ENCODE results near the gene MAMDC4.

Gene MAMDC4

DNA sequence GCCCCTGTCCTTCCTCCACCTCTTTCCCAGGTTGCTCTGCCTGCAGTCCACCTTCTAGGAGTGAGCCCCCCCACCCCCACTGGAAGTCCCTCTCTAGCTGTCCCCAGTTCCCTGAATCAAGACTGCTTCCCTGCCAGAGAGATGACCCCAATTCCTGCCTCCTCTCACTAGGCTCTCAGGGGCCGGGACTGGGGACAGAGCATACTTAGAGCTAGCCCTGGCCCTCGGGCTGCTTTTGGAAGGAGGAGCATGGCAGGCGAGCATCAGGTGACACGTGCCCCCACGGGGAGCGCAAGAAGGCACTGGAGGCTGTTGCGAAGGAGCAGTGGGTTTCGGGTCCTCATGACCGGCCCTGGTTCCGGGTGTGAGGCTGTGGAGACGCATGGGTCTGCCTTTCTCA lies 43.9 kb downstream of the MAMDC4 start:
- DNase-seq: no peak

DNA sequence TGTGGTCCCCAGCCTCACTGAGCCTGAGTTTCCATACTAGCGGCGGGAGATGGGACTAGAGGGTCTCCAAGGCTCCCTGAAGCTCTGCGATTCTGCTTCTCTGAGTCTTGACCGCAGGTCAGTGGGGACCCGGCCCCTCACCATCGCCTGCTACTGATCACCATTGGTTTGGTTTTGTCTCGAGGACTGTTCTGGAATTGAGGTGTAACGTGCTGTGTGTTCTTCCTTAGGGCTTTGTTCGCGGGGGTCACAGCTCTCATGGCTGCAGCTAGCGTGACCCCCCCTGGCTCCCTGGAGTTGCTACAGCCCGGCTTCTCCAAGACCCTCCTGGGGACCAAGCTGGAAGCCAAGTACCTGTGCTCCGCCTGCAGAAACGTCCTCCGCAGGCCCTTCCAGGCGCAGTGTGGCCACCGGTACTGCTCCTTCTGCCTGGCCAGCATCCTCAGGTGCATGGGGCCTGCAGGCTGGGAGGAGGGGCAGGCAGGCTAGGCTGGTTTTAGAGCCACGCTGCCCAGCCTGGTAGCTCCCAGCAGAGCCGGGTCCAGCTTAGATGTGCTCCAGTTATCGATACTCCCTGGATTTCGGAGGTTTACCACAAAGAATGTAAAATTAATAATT lies 46.4 kb downstream of the MAMDC4 start:
- DNase-seq: no peak

DNA sequence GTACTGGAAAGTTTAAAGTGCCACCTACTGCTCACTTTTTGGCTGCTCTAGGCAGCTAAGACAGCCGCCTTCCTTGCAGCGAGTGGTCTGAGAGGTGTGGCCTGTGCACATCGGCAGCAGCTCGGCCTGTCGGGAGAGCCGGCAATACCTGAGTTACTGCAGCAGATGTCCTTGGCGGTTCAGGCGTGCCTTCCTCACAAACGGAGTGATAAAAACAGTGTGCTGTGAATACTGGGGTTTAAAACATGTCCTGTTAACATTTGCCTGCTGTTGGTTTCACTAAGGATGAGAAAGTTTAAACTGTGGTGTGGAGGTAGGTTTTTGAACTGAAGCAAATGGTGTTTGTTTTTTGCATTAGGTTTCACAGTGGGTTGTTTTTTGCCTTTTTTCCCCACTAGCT lies 47.0 kb downstream of the MAMDC4 start:
- DNase-seq: no peak

DNA sequence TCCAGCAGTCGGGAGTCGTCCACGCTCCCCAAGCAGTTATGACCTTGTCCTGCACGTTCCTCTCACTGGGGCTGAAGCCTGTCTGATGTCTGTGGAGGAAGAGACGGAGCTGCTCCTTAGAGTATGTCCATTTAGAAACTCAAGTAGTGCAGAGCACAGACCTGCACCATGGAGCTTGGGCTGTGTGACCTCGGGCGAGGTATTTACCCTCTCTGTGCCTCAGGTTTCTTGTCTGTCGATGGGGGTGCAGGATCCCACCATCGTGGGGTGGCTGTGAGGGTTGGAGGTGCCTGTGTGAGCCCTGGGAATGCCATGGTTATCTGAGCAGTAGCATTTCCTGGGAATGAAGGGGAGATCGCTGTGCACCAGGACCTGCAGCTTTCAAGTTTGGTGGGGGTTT lies 48.4 kb downstream of the MAMDC4 start:
- no peak for DNase-seq

DNA sequence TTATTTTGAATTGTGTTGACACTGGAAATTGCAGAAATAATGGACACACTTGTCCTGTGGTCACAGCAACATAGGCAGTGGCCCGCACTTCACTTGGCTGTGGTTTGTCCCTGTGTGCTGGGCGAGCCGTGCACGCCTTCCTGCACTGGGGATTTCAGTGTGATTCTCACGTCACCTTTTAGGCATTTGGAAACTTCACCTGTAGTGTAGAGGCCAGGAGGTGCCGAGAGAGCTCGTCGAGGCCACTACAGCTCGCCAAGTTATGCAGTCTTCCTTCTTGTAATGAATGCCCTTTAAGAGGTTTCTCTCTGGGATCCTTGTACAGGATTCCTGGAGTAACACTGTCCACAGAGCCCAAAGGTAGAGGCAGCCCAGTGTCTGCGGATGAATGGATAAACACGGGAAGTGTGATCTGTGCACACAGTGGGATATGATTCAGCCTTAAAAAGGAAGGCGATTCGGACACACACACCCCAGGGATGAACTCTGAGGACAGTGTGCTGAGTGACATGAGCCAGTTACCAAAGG lies 48.9 kb downstream of the MAMDC4 start:
- DNase-seq: no peak

DNA sequence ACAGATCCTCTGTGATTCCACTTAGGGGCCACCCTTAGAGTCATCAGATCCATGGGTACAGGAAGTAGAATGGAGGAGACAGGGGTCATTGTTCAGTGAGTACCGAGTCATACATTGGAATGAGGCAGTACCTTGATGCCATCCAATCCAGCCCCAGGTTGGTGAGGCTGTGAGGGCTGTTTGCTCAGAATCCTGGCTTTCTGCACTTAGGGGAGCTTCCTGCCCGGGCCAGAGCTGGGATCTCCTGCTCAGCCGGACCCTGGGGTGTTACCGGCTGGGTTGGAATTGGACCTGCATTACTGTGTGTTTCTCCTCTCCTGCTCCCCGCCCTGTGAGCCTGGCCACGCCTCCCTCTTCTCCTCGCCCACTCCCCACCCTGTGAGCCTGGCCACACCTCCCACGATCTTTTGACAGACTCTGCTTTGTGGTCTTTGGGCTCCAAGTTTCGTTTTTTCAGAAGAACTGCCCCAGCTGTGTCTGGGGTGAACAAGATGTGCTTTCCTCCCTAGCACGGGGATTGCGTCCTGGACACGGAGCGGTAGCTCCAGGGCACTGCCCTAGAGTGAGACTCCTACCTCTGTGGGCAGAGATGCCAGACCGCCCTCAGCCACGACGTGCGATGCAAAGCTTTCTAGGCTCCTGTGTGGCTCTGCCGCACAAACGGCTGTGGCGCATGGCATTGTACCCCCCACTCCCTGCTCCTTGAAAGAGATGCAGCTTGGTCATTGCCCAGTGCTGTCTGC lies 49.5 kb downstream of the MAMDC4 start:
- DNase-seq: peak; percentile 58

DNA sequence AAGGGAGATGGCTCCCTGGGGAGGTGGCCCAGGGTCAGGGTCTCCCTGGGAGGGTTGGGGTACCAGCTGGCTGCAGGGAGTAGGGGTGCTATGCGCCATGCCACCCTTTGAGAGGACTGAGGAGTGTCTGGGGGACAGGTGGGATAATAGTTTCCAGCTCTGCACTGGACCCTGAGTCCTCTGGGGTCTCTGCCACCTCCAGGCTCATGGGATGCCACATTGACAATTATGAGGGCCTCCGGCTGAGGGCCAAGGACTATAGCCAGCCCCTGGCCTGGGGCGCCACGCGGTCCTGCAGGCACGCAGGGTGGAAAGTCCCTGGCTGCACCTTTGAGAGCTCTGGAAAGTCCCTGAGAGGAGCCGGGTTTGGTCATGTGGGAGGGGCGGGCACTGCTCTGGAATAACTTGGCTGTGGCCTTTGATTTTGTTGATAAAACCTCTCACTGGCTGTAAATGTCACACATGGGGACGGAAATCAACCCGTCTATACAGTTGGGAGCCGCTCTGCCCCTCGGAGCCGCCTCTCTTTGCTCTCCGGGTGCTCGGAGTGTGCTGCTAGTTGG lies 50.2 kb downstream of the MAMDC4 start:
- DNase-seq: peak; percentile 80

DNA sequence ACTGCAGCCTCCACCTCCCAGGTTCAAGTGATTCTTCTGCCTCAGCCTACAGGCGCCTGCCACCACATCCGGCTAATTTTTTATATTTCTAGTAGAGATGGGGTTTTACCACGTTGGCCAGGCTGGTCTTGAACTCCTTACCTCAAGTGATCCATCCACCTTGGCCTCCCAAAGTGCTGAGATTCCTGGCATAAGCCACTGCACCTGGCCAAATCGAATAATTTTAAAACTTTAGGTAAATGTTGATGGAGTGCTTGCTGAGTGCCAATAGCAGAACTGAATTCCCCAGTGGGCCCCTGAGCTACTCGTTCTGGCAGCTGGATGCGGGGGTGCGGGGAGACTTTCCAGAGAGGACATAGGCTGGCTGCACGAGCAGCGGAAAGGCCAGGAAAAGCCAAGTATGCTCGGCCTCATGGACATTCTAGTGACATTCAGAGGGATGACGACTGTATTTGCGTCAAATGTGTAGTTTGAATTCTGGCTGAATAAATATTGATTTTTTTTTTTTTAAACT lies 51.0 kb downstream of the MAMDC4 start:
- DNase-seq: no peak

DNA sequence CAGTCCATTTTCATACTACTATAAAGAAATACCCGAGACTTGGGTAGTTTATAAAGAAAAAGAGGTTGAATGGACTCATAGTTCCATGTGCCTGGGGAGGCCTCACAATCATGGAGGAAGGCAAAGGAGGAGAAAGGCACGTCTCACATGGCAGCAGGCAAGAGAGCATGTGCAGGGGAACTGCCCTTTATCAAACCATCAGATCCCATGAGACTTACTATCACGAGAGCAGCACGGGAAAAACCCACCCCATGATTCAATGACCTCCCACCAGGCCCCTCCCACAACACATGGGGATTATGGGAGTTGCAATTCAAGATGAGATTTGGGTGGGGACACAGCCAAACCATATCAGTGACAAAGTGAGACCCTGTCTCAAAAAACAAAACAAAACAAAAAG lies 54.1 kb downstream of the MAMDC4 start:
- no peak for DNase-seq

DNA sequence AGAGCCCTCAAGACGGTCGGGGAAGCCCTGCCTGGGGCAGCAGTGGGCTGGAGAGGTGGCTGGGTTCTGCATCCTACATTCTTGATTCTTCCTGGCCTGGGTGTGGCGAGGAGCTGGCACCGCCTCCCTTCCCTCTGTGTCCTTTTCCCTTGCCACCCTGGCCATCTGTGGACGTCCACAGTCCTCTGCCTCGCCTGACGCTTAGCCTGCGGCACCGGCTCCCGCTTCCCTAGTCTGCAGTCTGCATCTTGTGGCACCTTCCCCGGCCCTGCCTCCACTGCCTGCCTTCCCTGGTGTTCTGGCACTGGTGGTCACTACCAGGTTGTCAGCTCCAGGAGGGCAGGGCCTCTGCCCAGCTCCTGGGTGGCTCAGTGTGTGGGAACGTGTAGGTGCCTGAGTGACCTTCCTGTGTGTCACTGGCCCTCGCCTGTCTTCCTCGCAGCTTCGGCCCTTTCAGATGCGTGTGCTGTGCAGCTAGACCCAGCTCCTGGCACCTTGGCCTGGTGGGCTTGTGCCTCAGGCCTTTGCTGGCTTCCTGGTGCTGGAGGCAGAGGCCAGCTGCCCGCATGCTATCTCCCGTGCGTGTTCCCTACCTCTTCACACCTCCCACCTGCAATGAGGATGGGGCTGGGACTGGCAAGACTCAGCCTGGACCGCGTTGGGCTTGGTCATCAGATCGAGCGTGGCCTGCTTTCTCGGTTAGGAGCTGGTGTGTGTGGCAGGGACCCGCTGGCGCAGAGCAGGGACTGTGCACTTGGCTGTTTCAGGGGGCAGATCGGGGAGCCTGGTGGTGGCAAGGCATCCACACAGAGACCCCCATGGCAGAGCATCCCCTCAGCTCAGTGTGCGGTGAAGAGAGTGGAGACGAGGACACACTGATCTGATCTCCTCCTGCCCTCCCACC lies 55.1 kb downstream of the MAMDC4 start:
- DNase-seq: no peak
